GM15510 (cell line): Measurements from ENCODE around the gene SLX1B.
"Not testable (repeated sequence)": the region's sequence is repeated elsewhere in the genome, so short reads cannot be mapped to it uniquely, and the experiment has no call there.

Source experiments
- POLR2A ChIP-seq: IDR thresholded peaks from 3 replicates; pipeline ENCODE4 v1.6.1; 2011; ENCODE audit warnings: borderline replicate concordance; ENCODE audit not compliant: insufficient read length; ENCODE audit errors: extremely low read depth

The SLX1B gene

GRCh38 chr16:29454269-29454668 is at the start of gene SLX1B, which contains the start of gene BOLA2:
Gene SLX1B, plus strand, starts transcription at chr16:29454533.
Gene BOLA2, minus strand, starts transcription at chr16:29454351. Its CDS starts 98 bp downstream, at chr16:29454253.
- not testable (repeated sequence) for TF ChIP-seq POLR2A

DNA sequence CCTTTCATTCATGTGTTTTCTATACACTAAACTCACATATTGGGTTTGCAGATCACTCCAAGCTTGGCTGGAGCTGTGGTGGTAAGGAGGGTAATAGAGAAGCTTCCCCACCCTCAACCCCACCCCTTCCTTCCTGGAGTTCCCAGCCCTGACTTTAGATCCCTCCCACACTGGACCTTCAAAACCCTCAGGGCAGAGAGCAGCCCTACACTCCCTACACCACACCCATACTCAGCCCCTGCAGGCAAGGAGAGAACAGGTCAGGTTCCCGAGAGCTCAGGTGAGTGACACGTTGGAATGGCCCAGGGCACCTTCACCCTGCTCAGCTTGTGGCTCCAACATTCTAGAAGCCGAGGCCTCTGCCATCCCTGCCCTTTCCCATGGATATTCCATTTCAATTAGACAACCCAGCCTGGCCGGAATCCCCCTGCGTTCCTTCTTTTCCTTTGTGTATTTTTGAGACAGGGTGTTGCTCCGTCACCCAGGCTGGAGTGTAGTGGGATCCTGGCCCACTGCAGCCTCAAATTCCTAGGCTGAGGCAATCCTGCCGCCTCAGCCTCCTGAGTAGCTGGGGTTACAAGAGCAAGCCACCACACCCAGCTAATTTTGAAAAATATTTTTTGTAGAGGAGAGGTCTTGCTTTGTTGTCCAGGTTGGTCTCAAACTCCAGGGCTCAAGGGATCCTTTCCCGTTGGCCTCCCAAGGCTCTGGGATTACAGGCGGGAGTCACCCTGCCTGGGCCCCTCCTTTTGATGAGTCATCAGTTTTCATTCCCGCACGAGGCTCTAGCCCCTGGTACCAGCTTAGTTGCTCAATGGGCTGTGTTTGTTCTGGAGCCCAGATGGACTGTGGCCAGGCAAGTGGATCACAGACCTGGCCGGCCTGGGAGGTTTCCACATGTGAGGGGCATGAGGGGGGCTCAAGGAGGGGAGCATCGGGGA is 5.6 kb downstream of the SLX1B start, which contains the start of gene SULT1A4:
Gene SULT1A4 (plus strand): TSS at position 208 of the 941 bp plus-strand sequence. CDS start 1,473 bp downstream, outside the sequence.
- not testable (repeated sequence) for TF ChIP-seq POLR2A

GRCh38 chr16:29506308-29506707 is 52.0 kb downstream of the SLX1B start, which contains the start of gene NPIPB12:
Gene NPIPB12, minus strand, starts transcription at chr16:29506408.
- TF ChIP-seq POLR2A: not testable (repeated sequence)
